ENCODE measurements around the gene MAPK7. TPM values are rescaled to one million over a fixed set of nuclear protein-coding genes. Genes with fewer than 3 reads are reported as not detected.
A peak's percentile ranks its signal among the peaks of the same experiment; 100 is the strongest.

The MAPK7 gene
- polyA plus RNA-seq, 2 donors = 27.7 to 28.3 TPM

- 96 to 97% methylated on average over 10 of the region's 10 CpGs for WGBS, 2 donors
- H3K36me3 ChIP-seq (ENCODE audit: control insufficient read depth in 2 of 2, insufficient read depth in 2 of 2, low read length in 1 of 2) = no peaks in the 10 kb centered on the region
- H3K27me3 ChIP-seq (ENCODE audit: control insufficient read depth in 1 of 2, insufficient read depth in 2 of 2, low read length in 2 of 2) = no peaks in the 10 kb centered on the region
- peaks cover 3 to 6% of the 10 kb centered on the region in 2 donors for H3K4me1 ChIP-seq (ENCODE audit: control insufficient read depth in 2 of 2, insufficient read depth in 2 of 2, low read length in 1 of 2)
- no peak overlapping the region for H3K4me3 ChIP-seq (ENCODE audit: low read depth in 1 of 2, low read length in 2 of 2)
- H3K27ac ChIP-seq (ENCODE audit: low read depth in 2 of 2, low read length in 1 of 2) = no peak overlapping the region
- peaks cover 0 to 2% of the 10 kb centered on the region in 2 donors for H3K9me3 ChIP-seq (ENCODE audit: control insufficient read depth in 2 of 2, insufficient read depth in 1 of 2, low read depth in 1 of 2, low read length in 1 of 2)
Observed at GRCh38 chr17:19407601-19408345, 29.5 kb downstream of the MAPK7 start.

- Histone ChIP-seq H3K4me1 (ENCODE audit: control insufficient read depth in 2 of 2, insufficient read depth in 2 of 2, low read length in 1 of 2) (peaks cover 0 to 2% of the 10 kb centered on the region in 2 donors), H3K27ac (ENCODE audit: low read depth in 2 of 2, low read length in 1 of 2) (no peak overlapping the region), H3K27me3 (ENCODE audit: control insufficient read depth in 1 of 2, insufficient read depth in 2 of 2, low read length in 2 of 2) (no peaks in the 10 kb centered on the region), H3K4me3 (ENCODE audit: low read depth in 1 of 2, low read length in 2 of 2) (no peak overlapping the region), H3K9me3 (ENCODE audit: control insufficient read depth in 2 of 2, insufficient read depth in 1 of 2, low read depth in 1 of 2, low read length in 1 of 2) (peaks cover 0 to 2% of the 10 kb centered on the region in 2 donors), H3K36me3 (ENCODE audit: control insufficient read depth in 2 of 2, insufficient read depth in 2 of 2, low read length in 1 of 2) (no peaks in the 10 kb centered on the region)
- 84 to 95% methylated on average over 2 of the region's 2 CpGs for WGBS, 2 donors
Observed at GRCh38 chr17:19408346-19408710, 30.0 kb downstream of the MAPK7 start.

GRCh38 chr17:19409066-19409465 lies 30.8 kb downstream of the MAPK7 start:
- Histone ChIP-seq H3K4me3 (ENCODE audit: low read depth in 1 of 2, low read length in 2 of 2) (no peak overlapping the region), H3K36me3 (ENCODE audit: control insufficient read depth in 2 of 2, insufficient read depth in 2 of 2, low read length in 1 of 2) (no peaks in the 10 kb centered on the region), H3K27me3 (ENCODE audit: control insufficient read depth in 1 of 2, insufficient read depth in 2 of 2, low read length in 2 of 2) (no peaks in the 10 kb centered on the region), H3K9me3 (ENCODE audit: control insufficient read depth in 2 of 2, insufficient read depth in 1 of 2, low read depth in 1 of 2, low read length in 1 of 2) (peaks cover 0 to 2% of the 10 kb centered on the region in 2 donors), H3K27ac (ENCODE audit: low read depth in 2 of 2, low read length in 1 of 2) (no peak overlapping the region), H3K4me1 (ENCODE audit: control insufficient read depth in 2 of 2, insufficient read depth in 2 of 2, low read length in 1 of 2) (peaks cover 0 to 2% of the 10 kb centered on the region in 2 donors)
- WGBS, 2 donors = 88% methylated on average over 3 of the region's 3 CpGs

- Histone ChIP-seq H3K4me1 (ENCODE audit: control insufficient read depth in 2 of 2, insufficient read depth in 2 of 2, low read length in 1 of 2) (peaks cover 0 to 2% of the 10 kb centered on the region in 2 donors), H3K36me3 (ENCODE audit: control insufficient read depth in 2 of 2, insufficient read depth in 2 of 2, low read length in 1 of 2) (no peaks in the 10 kb centered on the region), H3K9me3 (ENCODE audit: control insufficient read depth in 2 of 2, insufficient read depth in 1 of 2, low read depth in 1 of 2, low read length in 1 of 2) (peaks cover 0 to 2% of the 10 kb centered on the region in 2 donors), H3K4me3 (ENCODE audit: low read depth in 1 of 2, low read length in 2 of 2) (no peak overlapping the region), H3K27ac (ENCODE audit: low read depth in 2 of 2, low read length in 1 of 2) (peak overlapping the region in 1 of 2 donors; percentile 17), H3K27me3 (ENCODE audit: control insufficient read depth in 1 of 2, insufficient read depth in 2 of 2, low read length in 2 of 2) (no peaks in the 10 kb centered on the region)
- 55 to 65% methylated on average over 3 of the region's 3 CpGs for WGBS, 2 donors
Observed at GRCh38 chr17:19409509-19409908, 31.2 kb downstream of the MAPK7 start.

GRCh38 chr17:19410091-19410490 lies 31.8 kb downstream of the MAPK7 start:
- peaks cover 0 to 2% of the 10 kb centered on the region in 2 donors for H3K4me1 ChIP-seq (ENCODE audit: control insufficient read depth in 2 of 2, insufficient read depth in 2 of 2, low read length in 1 of 2)
- H3K4me3 ChIP-seq (ENCODE audit: low read depth in 1 of 2, low read length in 2 of 2) = no peak overlapping the region
- WGBS, 2 donors = 66 to 81% methylated on average over 6 of the region's 6 CpGs
- peaks cover 0 to 2% of the 10 kb centered on the region in 2 donors for H3K9me3 ChIP-seq (ENCODE audit: control insufficient read depth in 2 of 2, insufficient read depth in 1 of 2, low read depth in 1 of 2, low read length in 1 of 2)
- no peaks in the 10 kb centered on the region for H3K36me3 ChIP-seq (ENCODE audit: control insufficient read depth in 2 of 2, insufficient read depth in 2 of 2, low read length in 1 of 2)
- H3K27me3 ChIP-seq (ENCODE audit: control insufficient read depth in 1 of 2, insufficient read depth in 2 of 2, low read length in 2 of 2) = no peaks in the 10 kb centered on the region
- H3K27ac ChIP-seq (ENCODE audit: low read depth in 2 of 2, low read length in 1 of 2) = peak overlapping the region in 1 of 2 donors; percentile 17

GRCh38 chr17:19410875-19411620 lies 32.8 kb downstream of the MAPK7 start, which contains the start of gene RNF112:
Gene RNF112, plus strand, starts transcription at chr17:19411232. Its CDS starts 177 bp downstream, at chr17:19411409.
- H3K36me3 ChIP-seq (ENCODE audit: control insufficient read depth in 2 of 2, insufficient read depth in 2 of 2, low read length in 1 of 2) = no peaks in the 10 kb centered on the region
- no peaks in the 10 kb centered on the region for H3K27me3 ChIP-seq (ENCODE audit: control insufficient read depth in 1 of 2, insufficient read depth in 2 of 2, low read length in 2 of 2)
- no peak within 1 kb of the TSS for H3K4me3 ChIP-seq (ENCODE audit: low read depth in 1 of 2, low read length in 2 of 2)
- H3K27ac ChIP-seq (ENCODE audit: low read depth in 2 of 2, low read length in 1 of 2) = peak within 1 kb of the TSS in 1 of 2 donors; percentile 7
- 40 to 54% methylated on average over 23 of the region's 23 CpGs for WGBS, 2 donors
- H3K4me1 ChIP-seq (ENCODE audit: control insufficient read depth in 2 of 2, insufficient read depth in 2 of 2, low read length in 1 of 2) = peaks cover 0 to 2% of the 10 kb centered on the region in 2 donors
- H3K9me3 ChIP-seq (ENCODE audit: control insufficient read depth in 2 of 2, insufficient read depth in 1 of 2, low read depth in 1 of 2, low read length in 1 of 2) = peaks cover 0 to 2% of the 10 kb centered on the region in 2 donors

GRCh38 chr17:19411631-19412030 lies 33.3 kb downstream of the MAPK7 start:
- peaks cover 0 to 2% of the 10 kb centered on the region in 2 donors for H3K4me1 ChIP-seq (ENCODE audit: control insufficient read depth in 2 of 2, insufficient read depth in 2 of 2, low read length in 1 of 2)
- no peak overlapping the region for H3K4me3 ChIP-seq (ENCODE audit: low read depth in 1 of 2, low read length in 2 of 2)
- H3K36me3 ChIP-seq (ENCODE audit: control insufficient read depth in 2 of 2, insufficient read depth in 2 of 2, low read length in 1 of 2) = no peaks in the 10 kb centered on the region
- 75 to 79% methylated on average over 9 of the region's 9 CpGs for WGBS, 2 donors
- no peaks in the 10 kb centered on the region for H3K27me3 ChIP-seq (ENCODE audit: control insufficient read depth in 1 of 2, insufficient read depth in 2 of 2, low read length in 2 of 2)
- no peak overlapping the region for H3K27ac ChIP-seq (ENCODE audit: low read depth in 2 of 2, low read length in 1 of 2)
- H3K9me3 ChIP-seq (ENCODE audit: control insufficient read depth in 2 of 2, insufficient read depth in 1 of 2, low read depth in 1 of 2, low read length in 1 of 2) = peaks cover 0 to 2% of the 10 kb centered on the region in 2 donors

- peaks cover 0 to 2% of the 10 kb centered on the region in 2 donors for H3K9me3 ChIP-seq (ENCODE audit: control insufficient read depth in 2 of 2, insufficient read depth in 1 of 2, low read depth in 1 of 2, low read length in 1 of 2)
- H3K4me1 ChIP-seq (ENCODE audit: control insufficient read depth in 2 of 2, insufficient read depth in 2 of 2, low read length in 1 of 2) = peaks cover 0 to 2% of the 10 kb centered on the region in 2 donors
- H3K36me3 ChIP-seq (ENCODE audit: control insufficient read depth in 2 of 2, insufficient read depth in 2 of 2, low read length in 1 of 2) = no peaks in the 10 kb centered on the region
- 92 to 96% methylated on average over 16 of the region's 16 CpGs for WGBS, 2 donors
- no peak overlapping the region for H3K4me3 ChIP-seq (ENCODE audit: low read depth in 1 of 2, low read length in 2 of 2)
- H3K27ac ChIP-seq (ENCODE audit: low read depth in 2 of 2, low read length in 1 of 2) = no peak overlapping the region
- H3K27me3 ChIP-seq (ENCODE audit: control insufficient read depth in 1 of 2, insufficient read depth in 2 of 2, low read length in 2 of 2) = no peaks in the 10 kb centered on the region
Observed at GRCh38 chr17:19412510-19412909, 34.2 kb downstream of the MAPK7 start.

- Histone ChIP-seq H3K4me3 (ENCODE audit: low read depth in 1 of 2, low read length in 2 of 2) (no peak overlapping the region), H3K36me3 (ENCODE audit: control insufficient read depth in 2 of 2, insufficient read depth in 2 of 2, low read length in 1 of 2) (no peaks in the 10 kb centered on the region), H3K27ac (ENCODE audit: low read depth in 2 of 2, low read length in 1 of 2) (no peak overlapping the region), H3K9me3 (ENCODE audit: control insufficient read depth in 2 of 2, insufficient read depth in 1 of 2, low read depth in 1 of 2, low read length in 1 of 2) (no peaks in the 10 kb centered on the region), H3K27me3 (ENCODE audit: control insufficient read depth in 1 of 2, insufficient read depth in 2 of 2, low read length in 2 of 2) (no peaks in the 10 kb centered on the region), H3K4me1 (ENCODE audit: control insufficient read depth in 2 of 2, insufficient read depth in 2 of 2, low read length in 1 of 2) (peaks cover 0 to 2% of the 10 kb centered on the region in 2 donors)
- 79 to 84% methylated on average over 9 to 12 of the region's 12 CpGs for WGBS, 2 donors
Observed at GRCh38 chr17:19412984-19413383, 34.7 kb downstream of the MAPK7 start.

Measured in esophagus (tissue), 2 donors.